MM.1S (cell line): ENCODE measurements around the gene TMEM225B.

Experiments
- DNase-seq: peaks from one replicate; pipeline ENCODE4 v3.0.0-alpha.2; 2015
- H2AFZ ChIP-seq: fragments of 300-600 bp; sonication (generic); 2 replicates; pipeline ENCODE4 v1.6.0; 2016; ENCODE audit warnings: antibody characterized with exemption, low read length
- H3F3A ChIP-seq: fragments of 300-600 bp; sonication (generic); 2 replicates; pipeline ENCODE4 v1.6.1; 2016; ENCODE audit warnings: mild to moderate bottlenecking, antibody characterized with exemption, low read length, moderate library complexity, mixed read lengths; ENCODE audit not compliant: insufficient read depth
- H3K27ac ChIP-seq: fragments of 300-600 bp; sonication (generic); 2 replicates; pipeline ENCODE4 v1.5.1; 2016; ENCODE audit warnings: mild to moderate bottlenecking, low read length
- H3K27me3 ChIP-seq: fragments of 300-600 bp; sonication (generic); replicated peaks from 2 replicates; pipeline ENCODE4 v1.6.0; 2016; ENCODE audit warnings: low read length; ENCODE audit not compliant: insufficient read depth
- H3K36me3 ChIP-seq: fragments of 300-600 bp; sonication (generic); replicated peaks from 2 replicates; pipeline ENCODE4 v1.6.1; 2016; ENCODE audit warnings: mild to moderate bottlenecking, low read length, mixed read lengths; ENCODE audit not compliant: insufficient read depth
- H3K4me1 ChIP-seq: fragments of 300-600 bp; sonication (generic); 2 replicates; pipeline ENCODE4 v1.6.1; 2016; ENCODE audit warnings: low read length, mixed read lengths
- H3K4me2 ChIP-seq: fragments of 300-600 bp; sonication (generic); 2 replicates; pipeline ENCODE4 v1.6.0; 2016; ENCODE audit warnings: low read depth, low read length
- H3K4me3 ChIP-seq: fragments of 300-600 bp; sonication (generic); 2 replicates; pipeline ENCODE4 v1.5.1; 2016; ENCODE audit warnings: low read length, mixed read lengths
- H3K79me2 ChIP-seq: fragments of 300-600 bp; sonication (generic); 2 replicates; pipeline ENCODE4 v1.6.1; 2016; ENCODE audit warnings: mixed run types, low read length, mixed read lengths
- H3K9ac ChIP-seq: fragments of 300-600 bp; sonication (generic); 2 replicates; pipeline ENCODE4 v1.6.1; 2016; ENCODE audit warnings: low read length, mixed read lengths
- H3K9me2 ChIP-seq: fragments of 300-600 bp; sonication (generic); replicated peaks from 2 replicates; pipeline ENCODE4 v1.6.1; 2016; ENCODE audit warnings: mild to moderate bottlenecking, low read length, mixed read lengths; ENCODE audit not compliant: insufficient read depth
- H3K9me3 ChIP-seq: fragments of 300-600 bp; sonication (generic); replicated peaks from 2 replicates; pipeline ENCODE4 v1.6.1; 2016; ENCODE audit warnings: mild to moderate bottlenecking, low read length, mixed read lengths; ENCODE audit not compliant: insufficient read depth
- H4K20me1 ChIP-seq: fragments of 300-600 bp; sonication (generic); 2 replicates; pipeline ENCODE4 v1.6.1; 2016; ENCODE audit warnings: mild to moderate bottlenecking, low read length, moderate library complexity, mixed read lengths; ENCODE audit not compliant: insufficient read depth
- CTCF ChIP-seq: fragments of 300-600 bp; sonication (generic); IDR thresholded peaks from 2 replicates; pipeline ENCODE4 v1.5.1; 2016; ENCODE audit warnings: antibody characterized with exemption, low read length, mixed read lengths
- EZH2 ChIP-seq: fragments of 300-600 bp; sonication (generic); optimal IDR thresholded peaks from 2 replicates; pipeline ENCODE3; 2017; ENCODE audit warnings: low read depth, mild to moderate bottlenecking, antibody characterized with exemption, low read length, mixed read lengths
- EZH2phosphoT487 ChIP-seq: fragments of 300-600 bp; sonication (generic); IDR thresholded peaks from 2 replicates; pipeline ENCODE4 v1.6.1; 2018; ENCODE audit warnings: antibody characterized with exemption, low read length

Gene TMEM225B

GRCh38 chr7:99627513-99627912 is 29.4 kb downstream of the TMEM225B start:
- no peak overlapping the region for H3K27ac ChIP-seq
- no peaks in the 10 kb centered on the region for H3K4me1 ChIP-seq
- H3K4me2 ChIP-seq = no peak overlapping the region
- H3F3A ChIP-seq = no peaks in the 10 kb centered on the region
- no peaks in the 10 kb centered on the region for H3K27me3 ChIP-seq
- H3K4me3 ChIP-seq = no peak overlapping the region
- no peaks in the 10 kb centered on the region for H4K20me1 ChIP-seq
- peaks cover 5% of the 10 kb centered on the region; the same call in 1 of the 2 replicates for H3K79me2 ChIP-seq
- TF ChIP-seq EZH2phosphoT487 = no peak
- no peak for TF ChIP-seq CTCF
- no peak for TF ChIP-seq EZH2
- H3K9me2 ChIP-seq = no peaks in the 10 kb centered on the region
- no peak overlapping the region for H3K9ac ChIP-seq
- no peak for DNase-seq
- H2AFZ ChIP-seq = no peak overlapping the region
- peaks cover 5% of the 10 kb centered on the region for H3K36me3 ChIP-seq
- H3K9me3 ChIP-seq = no peaks in the 10 kb centered on the region

- no peaks in the 10 kb centered on the region for H3K9me2 ChIP-seq
- TF ChIP-seq CTCF (no peak), EZH2phosphoT487 (no peak), EZH2 (no peak)
- H3K4me1 ChIP-seq = no peaks in the 10 kb centered on the region
- H3K9me3 ChIP-seq = no peaks in the 10 kb centered on the region
- no peaks in the 10 kb centered on the region for H4K20me1 ChIP-seq
- H3F3A ChIP-seq = no peaks in the 10 kb centered on the region
- H3K4me2 ChIP-seq = no peak overlapping the region
- no peak overlapping the region for H3K27ac ChIP-seq
- H2AFZ ChIP-seq = no peak overlapping the region
- H3K9ac ChIP-seq = no peak overlapping the region
- no peak overlapping the region for H3K4me3 ChIP-seq
- no peak for DNase-seq
- H3K27me3 ChIP-seq = no peaks in the 10 kb centered on the region
- H3K36me3 ChIP-seq = peaks cover 5% of the 10 kb centered on the region
- peaks cover 5% of the 10 kb centered on the region; the same call in 1 of the 2 replicates for H3K79me2 ChIP-seq
These were observed 30.7 kb downstream of the TMEM225B start for GRCh38 chr7:99628471-99629465.

- TF ChIP-seq EZH2 = no peak
- Histone ChIP-seq H3K9me2 (no peaks in the 10 kb centered on the region), H3K79me2 (peaks cover 5% of the 10 kb centered on the region; the same call in 1 of the 2 replicates), H3K9ac (no peak overlapping the region), H3K27me3 (no peaks in the 10 kb centered on the region), H3K9me3 (no peaks in the 10 kb centered on the region), H4K20me1 (no peaks in the 10 kb centered on the region), H3K27ac (no peak overlapping the region), H3K4me1 (no peaks in the 10 kb centered on the region), H2AFZ (no peak overlapping the region), H3K4me3 (no peak overlapping the region), H3F3A (no peaks in the 10 kb centered on the region), H3K4me2 (no peak overlapping the region), H3K36me3 (peaks cover 5% of the 10 kb centered on the region; the same call in 1 of the 2 replicates)
- no peak for DNase-seq
These were observed 31.6 kb downstream of the TMEM225B start for GRCh38 chr7:99629643-99630042.
